HepG2 (cell line): ENCODE measurements around the gene CDH1. TPM values are rescaled to one million over a fixed set of nuclear protein-coding genes. Genes with fewer than 3 reads are reported as not detected.
A peak's percentile ranks its signal among the peaks of the same experiment; 100 is the strongest.

Source experiments
- AFF4 ChIP-seq: sonication (generic); formaldehyde crosslinking; IDR thresholded peaks from 2 replicates; pipeline ENCODE4 v1.4.0; 2020; ENCODE audit warnings: missing genetic modification reagents
- DDIT3 ChIP-seq: sonication (generic); formaldehyde crosslinking; IDR thresholded peaks from 2 replicates; pipeline ENCODE4 v1.4.0; 2020; ENCODE audit warnings: mild to moderate bottlenecking, missing genetic modification reagents
- ELF1 ChIP-seq: sonication (generic); formaldehyde crosslinking; IDR thresholded peaks from 2 replicates; pipeline ENCODE4 v1.4.0; 2020; ENCODE audit warnings: missing genetic modification reagents
- HHEX ChIP-seq: IDR thresholded peaks from 2 replicates; pipeline ENCODE4 v1.6.1; 2016; ENCODE audit warnings: control low read depth
- KLF15 ChIP-seq: sonication (generic); formaldehyde crosslinking; IDR thresholded peaks from 2 replicates; pipeline ENCODE4 v1.8.1; 2023; ENCODE audit warnings: borderline replicate concordance, mild to moderate bottlenecking, inconsistent platforms, missing genetic modification reagents, mixed read lengths
- KMT2A ChIP-seq: sonication (generic); formaldehyde crosslinking; IDR thresholded peaks from 2 replicates; pipeline ENCODE4 v1.4.0; 2020; ENCODE audit warnings: missing genetic modification reagents
- NFATC3 ChIP-seq: sonication (generic); formaldehyde crosslinking; IDR thresholded peaks from 2 replicates; pipeline ENCODE4 v1.5.1; 2020; ENCODE audit warnings: mild to moderate bottlenecking, missing genetic modification reagents
- NFKB2 ChIP-seq: sonication (generic); formaldehyde crosslinking; IDR thresholded peaks from 2 replicates; pipeline ENCODE4 v1.4.0; 2020; ENCODE audit warnings: missing genetic modification reagents, borderline replicate concordance
- PHF8 ChIP-seq: sonication (generic); formaldehyde crosslinking; IDR thresholded peaks from 2 replicates; pipeline ENCODE4 v1.5.0; 2020; ENCODE audit warnings: missing genetic modification reagents
- POLR2AphosphoS5 ChIP-seq: IDR thresholded peaks from 2 replicates; pipeline ENCODE4 v1.6.1; 2012; ENCODE audit warnings: low read depth, low read length
- PTBP1 ChIP-seq: fragments of 200-400 bp; formaldehyde crosslinking; IDR thresholded peaks from 2 replicates; pipeline ENCODE4 v1.6.1; 2018; ENCODE audit warnings: low read length, low read depth; ENCODE audit not compliant: poor library complexity, severe bottlenecking
- SMARCE1 ChIP-seq: fragments of 450-650 bp; IDR thresholded peaks from 2 replicates; pipeline ENCODE4 v1.6.1; 2017; ENCODE audit warnings: borderline replicate concordance
- ZBTB1 ChIP-seq: sonication (generic); formaldehyde crosslinking; IDR thresholded peaks from 2 replicates; pipeline ENCODE4 v1.4.0; 2020; ENCODE audit warnings: missing genetic modification reagents, borderline replicate concordance
- ZFP90 ChIP-seq: sonication (generic); formaldehyde crosslinking; IDR thresholded peaks from 2 replicates; pipeline ENCODE4 v1.8.0; 2022; ENCODE audit warnings: missing genetic modification reagents, mild to moderate bottlenecking, inconsistent platforms, borderline replicate concordance
- ZNF18 ChIP-seq: sonication (generic); formaldehyde crosslinking; IDR thresholded peaks from 2 replicates; pipeline ENCODE4 v1.8.0; 2022; ENCODE audit warnings: mild to moderate bottlenecking, missing genetic modification reagents; ENCODE audit not compliant: insufficient replicate concordance
- ZNF614 ChIP-seq: IDR thresholded peaks from 2 replicates; pipeline ENCODE4 v1.6.1; 2018; ENCODE audit warnings: missing biosample characterization, missing genetic modification reagents, inconsistent platforms, borderline replicate concordance
- ZNF761 ChIP-seq: sonication (generic); formaldehyde crosslinking; conservative IDR thresholded peaks from 2 replicates; pipeline ENCODE4 v1.4.0; 2020; ENCODE audit warnings: mild to moderate bottlenecking, missing genetic modification reagents
- ZNF766 ChIP-seq: sonication (generic); formaldehyde crosslinking; IDR thresholded peaks from 2 replicates; pipeline ENCODE4 v1.5.0; 2020; ENCODE audit warnings: missing genetic modification reagents, borderline replicate concordance
- polyA plus RNA-seq, 8 experiments: library from polyadenylated mRNA; depleted of rRNA in 3 of 8; stranded (reverse) in 7 of 8; unstranded in 1 of 8; fragments of >200 nt; fragmentation: Illumina TruSeq in 4 of 8; extraction: Trizol in 4 of 8; gene quantifications; 2 replicates each; pipeline versions ENCODE4 v1.2.1 to v1.2.3, GENCODE V29; 2011 to 2016; ENCODE audit warnings: low read depth in 4 of 8, missing spikeins in 1 of 8, mixed read lengths in 1 of 8; ENCODE audit not compliant: insufficient read depth in 1 of 8
- total RNA-seq, 5 experiments: library from RNA; depleted of rRNA; stranded (reverse); fragments of >200 nt; fragmentation: Illumina TruSeq; extraction: Trizol; gene quantifications; 2 replicates each; pipeline ENCODE4 v1.2.3, GENCODE V29; 2016; ENCODE audit warnings: low read depth in 1 of 5
- TF ChIP-seq, protein P1 (sequence below), 2 experiments: fragments of 450-650 bp in 1 of 2; sonication (generic) in 1 of 2; formaldehyde crosslinking; IDR thresholded peaks; 2 replicates each; pipeline versions ENCODE4 v1.5.0 to v1.8.0; 2020 to 2022; ENCODE audit warnings: mild to moderate bottlenecking in 1 of 2, missing genetic modification reagents in 1 of 2
- TF ChIP-seq, protein P2 (sequence below): sonication (generic); IDR thresholded peaks from 2 replicates; pipeline ENCODE4 v1.6.1; 2016; ENCODE audit warnings: low read depth, borderline replicate concordance

CDH1 gene
- total and polyA plus RNA-seq, 2 of the 13 experiments (the other 11 are each of a cell fraction or from before 2014, with no cell fraction given), result 0.95 to 9.8 TPM

DNA sequence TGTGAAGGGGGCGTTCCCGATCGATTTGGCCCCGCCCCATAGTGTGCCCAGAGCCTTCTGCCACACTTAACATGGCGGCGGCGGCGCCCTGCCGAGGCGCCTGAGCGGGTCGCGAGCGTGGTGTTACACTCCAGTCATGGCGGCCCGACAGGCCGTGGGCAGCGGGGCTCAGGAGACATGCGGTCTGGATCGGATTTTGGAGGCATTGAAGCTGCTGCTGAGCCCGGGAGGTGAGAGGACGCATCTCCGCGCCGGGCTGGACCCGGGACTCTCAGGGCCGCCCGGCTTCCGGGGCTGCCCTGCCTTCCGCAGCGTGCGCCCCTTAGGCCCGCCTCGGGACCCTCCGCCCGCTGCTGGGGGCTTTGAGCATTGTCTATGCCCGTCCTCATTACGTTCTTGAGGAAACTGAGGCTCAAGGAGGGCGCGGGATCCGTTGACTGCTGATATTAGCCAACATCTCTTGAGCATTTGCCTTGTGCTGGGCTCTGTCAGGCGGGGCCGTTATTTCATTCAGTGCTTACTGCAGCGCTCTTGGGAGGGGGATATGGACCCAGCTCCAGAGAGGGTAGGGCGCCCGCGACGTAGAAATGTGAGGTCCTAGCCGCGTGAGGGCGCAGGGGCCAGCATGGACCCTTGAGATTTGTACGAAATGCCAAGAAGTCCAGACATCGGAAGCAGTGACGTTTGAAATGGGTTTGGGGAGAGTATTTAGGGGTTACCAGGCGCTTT is 106.6 kb downstream of the CDH1 start, which contains the start of gene TANGO6 (continued):
- TF ChIP-seq, protein P1, sequence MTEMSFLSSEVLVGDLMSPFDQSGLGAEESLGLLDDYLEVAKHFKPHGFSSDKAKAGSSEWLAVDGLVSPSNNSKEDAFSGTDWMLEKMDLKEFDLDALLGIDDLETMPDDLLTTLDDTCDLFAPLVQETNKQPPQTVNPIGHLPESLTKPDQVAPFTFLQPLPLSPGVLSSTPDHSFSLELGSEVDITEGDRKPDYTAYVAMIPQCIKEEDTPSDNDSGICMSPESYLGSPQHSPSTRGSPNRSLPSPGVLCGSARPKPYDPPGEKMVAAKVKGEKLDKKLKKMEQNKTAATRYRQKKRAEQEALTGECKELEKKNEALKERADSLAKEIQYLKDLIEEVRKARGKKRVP (CRISPR knock-in tag; IDR thresholded peaks at IDR 0.05), result no peak; a peak in 1 of 4 replicates
- TF ChIP-seq ZNF766 (CRISPR knock-in tag), result no peak
- TF ChIP-seq ZNF761 (CRISPR knock-in tag), result peak; percentile 73
- peak; percentile 91; the same call in 1 of the 2 replicates for TF ChIP-seq NFATC3 (CRISPR knock-in tag)
- TF ChIP-seq ZFP90 (CRISPR knock-in tag), result no peak; the same call in 1 of the 2 replicates
- peak; percentile 62 for TF ChIP-seq KMT2A (CRISPR knock-in tag)
- no peak for TF ChIP-seq ZNF18 (CRISPR knock-in tag)
- TF ChIP-seq ZBTB1, result no peak; the same call in 1 of the 2 replicates
- TF ChIP-seq KLF15 (CRISPR knock-in tag), result peak; percentile 82; the same call in 1 of the 2 replicates
- TF ChIP-seq PHF8 (CRISPR knock-in tag), result peak; percentile 98
- no peak for TF ChIP-seq ZNF614 (CRISPR knock-in tag)
- TF ChIP-seq PTBP1, result no peak
- peak; percentile 88 for TF ChIP-seq ELF1 (CRISPR knock-in tag)
- no peak for TF ChIP-seq HHEX (CRISPR knock-in tag)
- peak; percentile 75 for TF ChIP-seq POLR2AphosphoS5
- TF ChIP-seq, protein P2, sequence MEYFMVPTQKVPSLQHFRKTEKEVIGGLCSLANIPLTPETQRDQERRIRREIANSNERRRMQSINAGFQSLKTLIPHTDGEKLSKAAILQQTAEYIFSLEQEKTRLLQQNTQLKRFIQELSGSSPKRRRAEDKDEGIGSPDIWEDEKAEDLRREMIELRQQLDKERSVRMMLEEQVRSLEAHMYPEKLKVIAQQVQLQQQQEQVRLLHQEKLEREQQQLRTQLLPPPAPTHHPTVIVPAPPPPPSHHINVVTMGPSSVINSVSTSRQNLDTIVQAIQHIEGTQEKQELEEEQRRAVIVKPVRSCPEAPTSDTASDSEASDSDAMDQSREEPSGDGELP, result no peak
- no peak for TF ChIP-seq SMARCE1
- TF ChIP-seq NFKB2, result peak; percentile 67
- TF ChIP-seq AFF4 (CRISPR knock-in tag), result 0 out of 2 replicates have a peak, but pooled peaks have one; percentile 63
- no peak for TF ChIP-seq DDIT3 (CRISPR knock-in tag)
